MCF 10A (cell line): Measurements from ENCODE around the gene GNG4. TPM values are rescaled to one million over a fixed set of nuclear protein-coding genes. Genes with fewer than 3 reads are reported as not detected.

Experiments used
- BruUV-seq: library from RNA; stranded (reverse); fragments of 400-500 nt; replicated peaks from 2 replicates; lab custom pipeline; 2021; lab: Mats Ljungman, UMichigan
- CTCF ChIA-PET: fragments of 300-600 bp; sonication (Branson Sonifier 250); formaldehyde crosslinking; extraction: SDS; loops from one replicate; lab custom pipeline; 2021; ENCODE audit warnings: antibody characterized with exemption, inconsistent platforms; lab: Yijun Ruan, JAX
- POLR2A ChIA-PET: fragments of 300-600, 350-650 bp; sonication (Branson Sonifier 250); formaldehyde crosslinking; extraction: SDS; loops from one replicate; lab custom pipeline; 2020; ENCODE audit warnings: antibody characterized with exemption, inconsistent platforms; lab: Yijun Ruan, JAX
- DNase-seq: peaks from one replicate; pipeline ENCODE4 v3.0.0-alpha.2; 2018; ENCODE audit not compliant: unreplicated experiment
- H3K27ac Mint-ChIP-seq: one replicate; pipeline ENCODE4 v1.8.0; 2022; ENCODE audit warnings: mild to moderate bottlenecking, low read depth, mixed read lengths; ENCODE audit not compliant: unreplicated experiment
- H3K27me3 Mint-ChIP-seq: one replicate; pipeline ENCODE4 v1.8.0; 2022; ENCODE audit warnings: mixed read lengths; ENCODE audit not compliant: insufficient read depth, unreplicated experiment
- H3K36me3 Mint-ChIP-seq: one replicate; pipeline ENCODE4 v1.8.0; 2022; ENCODE audit warnings: mild to moderate bottlenecking, moderate library complexity, mixed read lengths; ENCODE audit not compliant: insufficient read depth, unreplicated experiment
- H3K4me1 Mint-ChIP-seq: one replicate; pipeline ENCODE4 v1.8.0; 2022; ENCODE audit warnings: mixed read lengths; ENCODE audit not compliant: insufficient read depth, unreplicated experiment
- H3K4me3 Mint-ChIP-seq: one replicate; pipeline ENCODE4 v1.8.0; 2022; ENCODE audit warnings: mild to moderate bottlenecking, moderate library complexity, mixed read lengths; ENCODE audit not compliant: unreplicated experiment
- H3K9me3 Mint-ChIP-seq: one replicate; pipeline ENCODE4 v1.8.0; 2022; ENCODE audit warnings: mixed read lengths; ENCODE audit not compliant: unreplicated experiment
- CTCF ChIP-seq: fragments of 200-600 bp; IDR thresholded peaks from one replicate; pipeline ENCODE4 v1.8.0; 2022; ENCODE audit warnings: antibody characterized with exemption, mild to moderate bottlenecking; ENCODE audit not compliant: unreplicated experiment
- intact Hi-C: fragments of 100-400 bp; cut with micrococcal nuclease; formaldehyde crosslinking; loops from 2 replicates; pipeline ENCODE4 v1.14.1; 2022
- total RNA-seq: library from RNA; stranded (reverse); gene quantifications from 2 replicates; pipeline ENCODE4 v1.2.3, GENCODE V29; 2022

Gene GNG4
- total RNA-seq, 1 experiment from 2014 or later, result 3.0 TPM

DNA sequence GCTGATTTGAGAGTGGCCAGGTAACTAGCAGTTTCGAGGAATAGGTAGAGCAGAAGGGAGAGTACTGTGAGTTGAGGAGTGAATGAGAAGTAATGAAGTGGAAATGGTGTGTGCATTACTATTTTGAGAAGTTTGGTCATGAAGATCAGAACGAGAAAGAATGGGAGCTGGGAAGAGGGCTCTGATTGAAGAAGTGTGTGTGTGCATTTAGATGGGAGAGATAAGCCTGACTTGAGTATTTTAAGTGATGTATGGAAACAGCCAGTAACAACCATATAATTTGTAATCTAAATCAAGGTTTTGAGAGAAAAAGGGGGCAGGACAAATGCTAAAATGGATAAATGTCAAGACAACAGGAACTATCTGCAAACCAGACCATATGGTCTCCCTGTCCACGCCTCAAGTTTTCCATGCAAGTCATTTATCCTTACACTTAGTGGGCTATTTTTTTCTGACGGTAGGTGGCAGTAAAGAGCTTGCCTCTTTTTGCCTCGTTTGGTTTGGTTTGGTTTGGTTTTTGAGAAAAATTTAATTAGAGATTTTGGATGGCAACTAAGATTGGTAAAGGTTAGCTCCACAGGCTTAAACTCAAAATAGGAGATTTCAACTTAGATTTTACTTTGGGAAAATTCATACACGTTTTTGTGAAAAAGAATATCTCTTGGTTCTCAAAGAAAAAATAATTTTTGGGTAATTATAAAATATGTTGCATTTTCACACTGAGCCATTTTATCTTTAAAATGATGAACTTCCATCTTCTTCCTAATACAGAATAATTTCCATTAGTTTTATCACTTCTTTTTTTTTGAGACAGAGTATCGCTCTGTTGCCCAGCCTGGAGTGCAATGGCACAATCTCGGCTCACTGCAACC lies 135.9 kb downstream of the GNG4 start:
- DNase-seq, result peak; percentile 94
- no peak overlapping the region for H3K27ac Mint-ChIP-seq
- peak; percentile 98 for TF ChIP-seq CTCF
- H3K4me1 Mint-ChIP-seq, result peaks cover 6% of the 10 kb centered on the region
- no peaks in the 10 kb centered on the region for H3K36me3 Mint-ChIP-seq
- ChIA-PET POLR2A (interaction anchor here (0.5 to 1.3 kb wide), 11 partner anchors 9 to 467 kb away, joined by 3 to 11 read pairs (median 3); partner anchors contain the start of gene B3GALNT2), CTCF (interaction anchor here (0.6 to 7.8 kb wide), 68 partner anchors 9 to 1087 kb away, joined by 3 to 135 read pairs (median 4); partner anchors contain the start of gene B3GALNT2)
- BruUV-seq, result no TSS peak
- no peaks in the 10 kb centered on the region for H3K27me3 Mint-ChIP-seq
- intact Hi-C loops, result loop anchor here (1.0 to 10.0 kb wide), 7 partner anchors 88 to 571 kb away; no protein-coding TSS in a partner anchor
- no peak overlapping the region for H3K4me3 Mint-ChIP-seq
- H3K9me3 Mint-ChIP-seq, result no peaks in the 10 kb centered on the region

GRCh38 chr1:235511470-235512240 lies 137.9 kb downstream of the GNG4 start:
- peak; percentile 10 for TF ChIP-seq CTCF
- ChIA-PET CTCF (interaction anchor here (0.6 to 3.0 kb wide), 14 partner anchors 14 to 762 kb away, joined by 3 to 28 read pairs (median 3); no protein-coding TSS in a partner anchor), POLR2A (interaction anchor here (0.7 kb wide), 1 partner anchor 82 kb away, joined by 3 read pairs; no protein-coding TSS in a partner anchor)
- no TSS peak for BruUV-seq
- intact Hi-C loops, result loop anchor here (10.0 kb wide), 1 partner anchor 573 kb away; no protein-coding TSS in a partner anchor
- Mint-ChIP-seq H3K27me3 (no peaks in the 10 kb centered on the region), H3K4me1 (peaks cover 6% of the 10 kb centered on the region), H3K27ac (no peak overlapping the region), H3K36me3 (peaks cover 6% of the 10 kb centered on the region), H3K9me3 (no peaks in the 10 kb centered on the region), H3K4me3 (no peak overlapping the region)
- no peak for DNase-seq

GRCh38 chr1:235510823-235511222 lies 138.8 kb downstream of the GNG4 start:
- no TSS peak for BruUV-seq
- intact Hi-C loops, result loop anchor here (10.0 kb wide), 1 partner anchor 574 kb away; no protein-coding TSS in a partner anchor
- no peak for DNase-seq
- no peak overlapping the region for H3K27ac Mint-ChIP-seq
- no peaks in the 10 kb centered on the region for H3K9me3 Mint-ChIP-seq
- H3K4me3 Mint-ChIP-seq, result no peak overlapping the region
- CTCF ChIA-PET, result interaction anchor here (0.6 to 3.0 kb wide), 10 partner anchors 124 to 763 kb away, joined by 3 to 28 read pairs (median 4); no protein-coding TSS in a partner anchor
- H3K4me1 Mint-ChIP-seq, result peaks cover 11% of the 10 kb centered on the region
- POLR2A ChIA-PET, result interaction anchor here (0.7 kb wide), 1 partner anchor 295 kb away, joined by 3 read pairs; no protein-coding TSS in a partner anchor
- H3K27me3 Mint-ChIP-seq, result no peaks in the 10 kb centered on the region
- no peak for TF ChIP-seq CTCF
- H3K36me3 Mint-ChIP-seq, result peaks cover 6% of the 10 kb centered on the region
